ENCODE measurements around the gene SLC35D2.

- TF ChIP-seq GATA2 (IDR thresholded peaks at IDR 0.05; ENCODE audit: low read depth, low read length) (no peak), GATA3 (IDR thresholded peaks at IDR 0.05; ENCODE audit: low read depth, low read length) (no peak)
Observed at GRCh38 chr9:96331236-96331947, 52.1 kb downstream of the SLC35D2 start.

Data from SH-SY5Y (cell line).